Spleen (tissue), 11 donors: Measurements from ENCODE around the gene PDE6G. TPM values are rescaled to one million over a fixed set of nuclear protein-coding genes. Genes with fewer than 3 reads are reported as not detected.

Source experiments
- DNase-seq: peaks from one replicate; pipeline ENCODE4 v3.0.0-alpha.2; 2020
- H3K27ac ChIP-seq, 8 donors: fragments of 200-600 bp; sonication (generic) in 7 of 8; 1 replicate in 4 of 8; 2 replicates in 4 of 8; pipeline versions ENCODE4 v1.5.0 to v1.8.0; 2016 to 2021; ENCODE audit warnings: inconsistent platforms in 4 of 8, mild to moderate bottlenecking in 4 of 8, moderate library complexity in 1 of 8
- H3K27me3 ChIP-seq, 7 donors: fragments of 200-600 bp; sonication (generic) in 6 of 7; replicated peaks in 1 of 7; 1 replicate in 4 of 7; 2 replicates in 3 of 7; pipeline versions ENCODE4 v1.5.0 to v1.8.0; 2016 to 2021; ENCODE audit warnings: inconsistent platforms in 3 of 7, mild to moderate bottlenecking in 1 of 7
- H3K36me3 ChIP-seq, 6 donors: fragments of 200-600 bp; sonication (generic) in 5 of 6; 1 replicate in 4 of 6; 2 replicates in 2 of 6; pipeline versions ENCODE4 v1.5.0 to v1.8.0; 2016 to 2021; ENCODE audit warnings: inconsistent platforms in 2 of 6
- H3K4me1 ChIP-seq, 6 donors: fragments of 200-600 bp; sonication (generic) in 5 of 6; 1 replicate in 3 of 6; 2 replicates in 3 of 6; pipeline versions ENCODE4 v1.5.0 to v1.8.0; 2016 to 2021; ENCODE audit warnings: inconsistent platforms in 3 of 6
- H3K4me3 ChIP-seq, 8 donors: fragments of 200-600 bp; sonication (generic) in 7 of 8; 1 replicate in 4 of 8; 2 replicates in 4 of 8; pipeline versions ENCODE4 v1.5.0 to v1.8.0; 2016 to 2021; ENCODE audit warnings: inconsistent platforms in 4 of 8, mild to moderate bottlenecking in 4 of 8, moderate library complexity in 2 of 8
- H3K9me3 ChIP-seq, 8 donors: fragments of 200-600 bp; sonication (generic) in 7 of 8; 1 replicate in 4 of 8; 2 replicates in 4 of 8; pipeline versions ENCODE4 v1.5.0 to v1.8.0; 2016 to 2021; ENCODE audit warnings: inconsistent platforms in 4 of 8
- CTCF ChIP-seq, 11 experiments: fragments of 200-600 bp in 7 of 11; fragments of 450-650 bp in 4 of 11; sonication (generic) in 4 of 11; IDR thresholded peaks in 8 of 11; conservative IDR thresholded peaks in 3 of 11; 1 replicate in 7 of 11; 2 replicates in 4 of 11; pipeline versions ENCODE4 v1.4.0 to v1.8.0; 2016 to 2021; ENCODE audit warnings: antibody characterized with exemption in 11 of 11, inconsistent platforms in 4 of 11, mild to moderate bottlenecking in 1 of 11
- POLR2A ChIP-seq, 3 donors: fragments of 450-650 bp; IDR thresholded peaks; one replicate each; pipeline ENCODE4 v1.5.1; 2017; ENCODE audit warnings: antibody characterized with exemption in 3 of 3, mild to moderate bottlenecking in 1 of 3
- POLR2AphosphoS5 ChIP-seq, 3 donors: sonication (generic); formaldehyde crosslinking; IDR thresholded peaks; one replicate each; pipeline ENCODE4 v1.5.1; 2017; ENCODE audit warnings: antibody characterized with exemption in 3 of 3
- WGBS, 5 donors: extraction: QIAGEN DNeasy Blood & Tissue Kit in 3 of 5; methylation state at CpG; one replicate each; pipeline versions ENCODE4 v1.1.5 to v1.1.7; 2013 to 2018; 5-methylcytosine and 5-hydroxymethylcytosine counted together
- intact Hi-C: fragments of 100-400 bp; cut with DNase I; formaldehyde crosslinking; loops from one replicate; pipeline ENCODE4 v1.15.0; 2023; ENCODE audit warnings: low total_unique reads
- polyA plus RNA-seq, 3 donors: library from polyadenylated mRNA; stranded (reverse); fragments of 200-250 nt; gene quantifications; one replicate each; pipeline ENCODE4 v1.2.1, GENCODE V29; 2013
- total RNA-seq, 7 donors: library from RNA; depleted of rRNA in 3 of 7; stranded (reverse); fragments of >200 nt in 3 of 7; fragmentation: NEBNext Ultra II Directional in 4 of 7; extraction: Animal tissue kit (Norgen Biotek cat#: 25700) in 4 of 7; gene quantifications; one replicate each; pipeline versions ENCODE4 v1.1.0 to v1.2.1, GENCODE V29; 2016 to 2021
- donor health status: healthy with polysubstance abuse.
- donor health status: DM: no; HTN: no; CAD: no; lungs with moderate emphysema.
- donor health status: DM: no; HTN: no; CAD: no.
- donor health status: Bipolar disorder and iron deficiency.
- donor health status: healthy.
- donor health status: DM: no; HTN: no; CAD: no.
- donor health status: DM: yes; HTN: yes; CAD: no.

The PDE6G gene
- total and polyA plus RNA-seq, 10 donors: 6.7 to 27.0 (median 19.4) TPM

- no peak for DNase-seq
- peak overlapping the region in 5 of 8 donors; percentile 23 to 65 (median 37) for H3K4me3 ChIP-seq
- no peak for TF ChIP-seq POLR2A (IDR thresholded peaks at IDR 0.05)
- TF ChIP-seq CTCF (IDR thresholded peaks at IDR 0.05 in 8 of 11, conservative IDR thresholded peaks at IDR 0.05 in 3 of 11): no peak
- no peak for TF ChIP-seq POLR2AphosphoS5 (IDR thresholded peaks at IDR 0.05)
- peaks cover 0 to 11% (median 0%) of the 10 kb centered on the region in 8 donors for H3K9me3 ChIP-seq
- H3K27me3 ChIP-seq: peaks cover 0 to 73% (median 29%) of the 10 kb centered on the region in 7 donors
- intact Hi-C loops: no loop called here
- H3K4me1 ChIP-seq: peaks cover 0 to 46% (median 12%) of the 10 kb centered on the region in 6 donors
- no peaks in the 10 kb centered on the region for H3K36me3 ChIP-seq
- H3K27ac ChIP-seq: peak overlapping the region in 2 of 8 donors; percentile 32 to 36
- 8 to 18% (median 15%) methylated on average over 23 to 27 of the region's 27 CpGs for WGBS, 5 donors
Measured at GRCh38 chr17:81652906-81653771, 3.2 kb downstream of the PDE6G start.

- no peak for DNase-seq
- Histone ChIP-seq H3K4me1 (peaks cover 0 to 41% (median 12%) of the 10 kb centered on the region in 6 donors), H3K27me3 (peaks cover 0 to 86% (median 36%) of the 10 kb centered on the region in 7 donors), H3K9me3 (peaks cover 0 to 11% (median 0%) of the 10 kb centered on the region in 8 donors), H3K27ac (no peak overlapping the region), H3K36me3 (no peaks in the 10 kb centered on the region), H3K4me3 (no peak overlapping the region)
- 76 to 89% (median 86%) methylated on average over 6 to 10 of the region's 10 CpGs for WGBS, 5 donors
- TF ChIP-seq CTCF (IDR thresholded peaks at IDR 0.05 in 8 of 11, conservative IDR thresholded peaks at IDR 0.05 in 3 of 11) (no peak), POLR2AphosphoS5 (IDR thresholded peaks at IDR 0.05) (no peak)
- intact Hi-C loops: no loop called here
Measured at GRCh38 chr17:81651692-81652091, 4.7 kb downstream of the PDE6G start.

- no peaks in the 10 kb centered on the region for H3K36me3 ChIP-seq
- intact Hi-C loops: no loop called here
- H3K4me1 ChIP-seq: peaks cover 0 to 34% (median 12%) of the 10 kb centered on the region in 6 donors
- no peak overlapping the region for H3K27ac ChIP-seq
- no peak for DNase-seq
- peaks cover 0 to 86% (median 36%) of the 10 kb centered on the region in 7 donors for H3K27me3 ChIP-seq
- 68 to 92% (median 81%) methylated on average over 8 to 9 of the region's 9 CpGs for whole genome bisulfite sequencing, 5 donors
- no peak overlapping the region for H3K4me3 ChIP-seq
- TF ChIP-seq CTCF (IDR thresholded peaks at IDR 0.05 in 8 of 11, conservative IDR thresholded peaks at IDR 0.05 in 3 of 11) (no peak), POLR2A (IDR thresholded peaks at IDR 0.05) (no peak), POLR2AphosphoS5 (IDR thresholded peaks at IDR 0.05) (no peak)
- H3K9me3 ChIP-seq: peaks cover 0 to 11% (median 0%) of the 10 kb centered on the region in 8 donors
Measured at GRCh38 chr17:81650951-81651350, 5.4 kb downstream of the PDE6G start.

- Histone ChIP-seq H3K4me1 (peaks cover 0 to 17% (median 8%) of the 10 kb centered on the region in 6 donors), H3K9me3 (peaks cover 0 to 11% (median 0%) of the 10 kb centered on the region in 8 donors), H3K27me3 (peaks cover 0 to 67% (median 36%) of the 10 kb centered on the region in 7 donors), H3K36me3 (no peaks in the 10 kb centered on the region), H3K27ac (no peak overlapping the region), H3K4me3 (no peak overlapping the region)
- 56 to 69% (median 66%) methylated on average over 13 to 14 of the region's 14 CpGs for WGBS, 5 donors
- DNase-seq: no peak
- intact Hi-C loops: no loop called here
- TF ChIP-seq POLR2AphosphoS5 (IDR thresholded peaks at IDR 0.05) (no peak), POLR2A (IDR thresholded peaks at IDR 0.05) (no peak), CTCF (IDR thresholded peaks at IDR 0.05 in 8 of 11, conservative IDR thresholded peaks at IDR 0.05 in 3 of 11) (no peak)
Measured at GRCh38 chr17:81648707-81649085, 7.6 kb downstream of the PDE6G start.
